ENCODE measurements around the gene P2RY2. TPM values are rescaled to one million over a fixed set of nuclear protein-coding genes. Genes with fewer than 3 reads are reported as not detected.

The P2RY2 gene
- total and polyA plus RNA-seq, 10 of the 15 experiments (the other 5 are each of a cell fraction or from before 2014, with no cell fraction given), result 0.03 to 0.23 (median 0.17) TPM; not detected in 7

DNA sequence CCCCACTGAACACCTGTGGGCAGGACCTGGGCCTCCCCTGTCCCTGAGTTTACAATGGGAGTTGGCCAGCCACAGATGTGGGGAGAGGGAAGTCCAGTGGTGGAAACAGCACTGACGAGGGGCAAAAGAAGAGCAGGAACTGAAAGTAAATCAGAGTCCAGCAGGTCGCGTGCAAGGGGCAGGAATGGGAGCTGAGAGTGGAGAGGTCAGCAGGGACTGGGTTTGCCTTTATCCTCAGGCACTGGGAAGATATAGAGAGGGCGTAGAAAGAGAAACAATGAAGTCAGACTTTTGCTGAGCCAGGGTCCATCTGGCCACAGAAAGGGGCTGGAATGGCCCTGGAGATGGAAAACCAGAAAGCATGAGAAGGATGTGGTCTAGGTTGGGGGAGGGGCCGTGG, 62.5 kb downstream of the P2RY2 start:
- no TSS peak for BruUV-seq (replicated peaks)
- POLR2A ChIA-PET, result no interaction called here
- no peaks in the 10 kb centered on the region for H3K9me3 ChIP-seq (replicated peaks; ENCODE audit: control insufficient read depth, insufficient read depth, low read length)
- RAD21 ChIA-PET (ENCODE audit: unreplicated experiment), result interaction anchor here (0.6 kb wide), 1 partner anchor 251 kb away, joined by 3 read pairs; no protein-coding TSS in a partner anchor
- intact Hi-C loops (cut with micrococcal nuclease; ENCODE audit: unreplicated experiment), result no loop called here
- CTCF ChIA-PET, result interaction anchor here (0.7 kb wide), 1 partner anchor 57 kb away, joined by 3 read pairs; no protein-coding TSS in a partner anchor
- no peaks in the 10 kb centered on the region for H3K36me3 ChIP-seq (ENCODE audit: control insufficient read depth in 2 of 2, insufficient read depth in 2 of 2, low read length in 1 of 2)
- H3K4me2 ChIP-seq (ENCODE audit: control insufficient read depth, insufficient read depth), result no peak overlapping the region
- DNase-seq (ENCODE audit: low read depth, low spot score), result no peak
- peaks cover 3% of the 10 kb centered on the region for H3K4me1 ChIP-seq (ENCODE audit: control insufficient read depth, insufficient read depth, low read length)
- no peak for FAIRE-seq
- H3K4me3 ChIP-seq, result no peak overlapping the region
- no peaks in the 10 kb centered on the region for H4K20me1 ChIP-seq (ENCODE audit: control insufficient read depth, insufficient read depth)
- in situ Hi-C loops (cut with MboI), result no loop called here
- H3K9ac ChIP-seq (ENCODE audit: control insufficient read depth, insufficient read depth, low read length), result no peak overlapping the region
- H3K27me3 ChIP-seq (replicated peaks in 1 of 2; ENCODE audit: control insufficient read depth in 2 of 2, insufficient read depth in 2 of 2, low read length in 1 of 2), result no peaks in the 10 kb centered on the region
- no peaks in the 10 kb centered on the region for H3K79me2 ChIP-seq (ENCODE audit: control insufficient read depth, insufficient read depth, low read length)
- H3K27ac ChIP-seq (ENCODE audit: control insufficient read depth, insufficient read depth), result no peak overlapping the region
- SMC1A ChIA-PET (ENCODE audit: uncharacterized antibody, unreplicated experiment), result interaction anchor here (1.9 kb wide), 1 partner anchor 8 kb away, joined by 5 read pairs; no protein-coding TSS in a partner anchor
- H2AFZ ChIP-seq (ENCODE audit: control insufficient read depth, low read depth, low read length), result no peak overlapping the region
- TF ChIP-seq, protein P1, sequence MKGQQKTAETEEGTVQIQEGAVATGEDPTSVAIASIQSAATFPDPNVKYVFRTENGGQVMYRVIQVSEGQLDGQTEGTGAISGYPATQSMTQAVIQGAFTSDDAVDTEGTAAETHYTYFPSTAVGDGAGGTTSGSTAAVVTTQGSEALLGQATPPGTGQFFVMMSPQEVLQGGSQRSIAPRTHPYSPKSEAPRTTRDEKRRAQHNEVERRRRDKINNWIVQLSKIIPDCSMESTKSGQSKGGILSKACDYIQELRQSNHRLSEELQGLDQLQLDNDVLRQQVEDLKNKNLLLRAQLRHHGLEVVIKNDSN (IDR thresholded peaks at IDR 0.05; ENCODE audit: borderline replicate concordance, extremely low read length, insufficient read depth, low read depth, low read length), result no peak
- peak in 1 of 2 experiments; percentile 59; a peak in 2 of 4 replicates for TF ChIP-seq BHLHE40 (IDR thresholded peaks at IDR 0.05; ENCODE audit: borderline replicate concordance in 1 of 2, low read depth in 2 of 2, low read length in 1 of 2)
- TF ChIP-seq RUNX3 (IDR thresholded peaks at IDR 0.05; ENCODE audit: low read length), result 0 out of 2 replicates have a peak, but pooled peaks have one; percentile 31
- TF ChIP-seq TCF7 (IDR thresholded peaks at IDR 0.05; ENCODE audit: borderline replicate concordance), result no peak
- TF ChIP-seq IKZF1 (conservative IDR thresholded peaks at IDR 0.05), result 0 out of 2 replicates have a peak, but pooled peaks have one; percentile 28
- TF ChIP-seq SPI1 (IDR thresholded peaks at IDR 0.05; ENCODE audit: borderline replicate concordance, insufficient read depth, low read depth, low read length), result peak; percentile 50; the same call in 1 of the 2 replicates
- 13% methylated on average over 5 of the region's 5 CpGs for WGBS (ENCODE audit: insufficient coverage, insufficient replicate concordance, low lambda C conversion rate, missing lambda C conversion rate)
- ATAC-seq, result no peak

Measured in GM12878 (cell line).